NOMO-1 treated with dmso at 0.1 percent for 144 hours (cell line): Measurements from ENCODE around the gene VTI1A.
A peak's percentile ranks its signal among the peaks of the same experiment; 100 is the strongest.

Source experiments
- DNase-seq: peaks from one replicate; lab custom pipeline; 2025; ENCODE audit not compliant: unreplicated experiment; lab: John Stamatoyannopoulos, UW

The VTI1A gene

GRCh38 chr10:112502536-112502935, 55.5 kb downstream of the VTI1A start:
- DNase-seq: no peak

GRCh38 chr10:112503643-112504042, 56.6 kb downstream of the VTI1A start:
- DNase-seq: no peak

GRCh38 chr10:112507046-112507445, 60.0 kb downstream of the VTI1A start:
- no peak for DNase-seq

GRCh38 chr10:112507988-112508387, 61.0 kb downstream of the VTI1A start:
- no peak for DNase-seq

GRCh38 chr10:112509558-112510291, 62.7 kb downstream of the VTI1A start:
- DNase-seq: no peak

GRCh38 chr10:112510384-112510783, 63.4 kb downstream of the VTI1A start:
- no peak for DNase-seq

GRCh38 chr10:112512294-112512693, 65.3 kb downstream of the VTI1A start:
- DNase-seq: no peak

- DNase-seq: no peak
Observed at GRCh38 chr10:112515126-112515525, 68.1 kb downstream of the VTI1A start.

GRCh38 chr10:112515852-112516251, 68.8 kb downstream of the VTI1A start:
- no peak for DNase-seq

GRCh38 chr10:112517451-112517862, 70.4 kb downstream of the VTI1A start:
- DNase-seq: no peak

- no peak for DNase-seq
Observed at GRCh38 chr10:112519133-112519761, 72.2 kb downstream of the VTI1A start.

- no peak for DNase-seq
Observed at GRCh38 chr10:112520914-112521313, 73.9 kb downstream of the VTI1A start.

GRCh38 chr10:112524641-112525040, 77.6 kb downstream of the VTI1A start:
- no peak for DNase-seq

GRCh38 chr10:112525200-112525599, 78.2 kb downstream of the VTI1A start:
- DNase-seq: no peak

- no peak for DNase-seq
Observed at GRCh38 chr10:112526139-112526538, 79.1 kb downstream of the VTI1A start.

- no peak for DNase-seq
Observed at GRCh38 chr10:112526906-112527305, 79.9 kb downstream of the VTI1A start.

- DNase-seq: no peak
Observed at GRCh38 chr10:112528235-112528634, 81.2 kb downstream of the VTI1A start.

GRCh38 chr10:112531421-112531820, 84.4 kb downstream of the VTI1A start:
- DNase-seq: no peak

GRCh38 chr10:112532189-112532588, 85.2 kb downstream of the VTI1A start:
- DNase-seq: peak; percentile 52

- DNase-seq: no peak
Observed at GRCh38 chr10:112532956-112533355, 85.9 kb downstream of the VTI1A start.

- DNase-seq: no peak
Observed at GRCh38 chr10:112533916-112534315, 86.9 kb downstream of the VTI1A start.

- no peak for DNase-seq
Observed at GRCh38 chr10:112535531-112535951, 88.5 kb downstream of the VTI1A start.

GRCh38 chr10:112536663-112537062, 89.6 kb downstream of the VTI1A start:
- no peak for DNase-seq
